ENCODE measurements around the gene SORL1.

- TF ChIP-seq, protein P1, sequence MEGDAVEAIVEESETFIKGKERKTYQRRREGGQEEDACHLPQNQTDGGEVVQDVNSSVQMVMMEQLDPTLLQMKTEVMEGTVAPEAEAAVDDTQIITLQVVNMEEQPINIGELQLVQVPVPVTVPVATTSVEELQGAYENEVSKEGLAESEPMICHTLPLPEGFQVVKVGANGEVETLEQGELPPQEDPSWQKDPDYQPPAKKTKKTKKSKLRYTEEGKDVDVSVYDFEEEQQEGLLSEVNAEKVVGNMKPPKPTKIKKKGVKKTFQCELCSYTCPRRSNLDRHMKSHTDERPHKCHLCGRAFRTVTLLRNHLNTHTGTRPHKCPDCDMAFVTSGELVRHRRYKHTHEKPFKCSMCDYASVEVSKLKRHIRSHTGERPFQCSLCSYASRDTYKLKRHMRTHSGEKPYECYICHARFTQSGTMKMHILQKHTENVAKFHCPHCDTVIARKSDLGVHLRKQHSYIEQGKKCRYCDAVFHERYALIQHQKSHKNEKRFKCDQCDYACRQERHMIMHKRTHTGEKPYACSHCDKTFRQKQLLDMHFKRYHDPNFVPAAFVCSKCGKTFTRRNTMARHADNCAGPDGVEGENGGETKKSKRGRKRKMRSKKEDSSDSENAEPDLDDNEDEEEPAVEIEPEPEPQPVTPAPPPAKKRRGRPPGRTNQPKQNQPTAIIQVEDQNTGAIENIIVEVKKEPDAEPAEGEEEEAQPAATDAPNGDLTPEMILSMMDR (IDR thresholded peaks at IDR 0.05; ENCODE audit: low read depth, low read length): no peak
- TF ChIP-seq POLR2A (IDR thresholded peaks at IDR 0.05; ENCODE audit: extremely low read depth, insufficient read length) (no peak), MAX (IDR thresholded peaks at IDR 0.05; ENCODE audit: low read depth, low read length) (no peak)
Measured at GRCh38 chr11:121575963-121576290, 123.8 kb downstream of the SORL1 start.
